Germinal center (tissue), 1 donor: Measurements from ENCODE around the gene GSKIP.

Source experiments
- DNase-seq: peaks from one replicate; pipeline ENCODE4 v3.0.0; 2012; ENCODE audit warnings: mixed read lengths, low spot score

The GSKIP gene

DNA sequence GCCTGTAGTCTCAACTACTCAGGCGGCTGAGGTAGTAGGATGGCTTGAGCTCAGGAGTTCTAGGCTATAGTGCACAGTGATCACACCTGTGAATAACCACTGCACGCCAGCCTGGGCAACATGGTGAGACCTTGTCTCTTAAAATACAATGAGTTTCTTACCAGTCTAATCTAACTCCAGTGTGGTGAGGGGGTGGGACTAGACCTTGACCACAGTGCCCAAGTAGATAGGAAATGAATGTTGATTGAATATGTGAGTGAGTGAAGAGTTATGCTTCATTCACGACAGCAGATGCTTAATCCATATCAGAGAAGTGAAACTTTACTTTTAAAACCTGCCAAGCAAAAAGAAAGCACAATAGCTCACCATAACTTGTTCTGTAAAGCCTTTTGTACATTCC is 17.4 kb downstream of the GSKIP start:
- DNase-seq, result no peak

- DNase-seq, result no peak
These were observed 20.1 kb downstream of the GSKIP start for GRCh38 chr14:96383445-96383844.

DNA sequence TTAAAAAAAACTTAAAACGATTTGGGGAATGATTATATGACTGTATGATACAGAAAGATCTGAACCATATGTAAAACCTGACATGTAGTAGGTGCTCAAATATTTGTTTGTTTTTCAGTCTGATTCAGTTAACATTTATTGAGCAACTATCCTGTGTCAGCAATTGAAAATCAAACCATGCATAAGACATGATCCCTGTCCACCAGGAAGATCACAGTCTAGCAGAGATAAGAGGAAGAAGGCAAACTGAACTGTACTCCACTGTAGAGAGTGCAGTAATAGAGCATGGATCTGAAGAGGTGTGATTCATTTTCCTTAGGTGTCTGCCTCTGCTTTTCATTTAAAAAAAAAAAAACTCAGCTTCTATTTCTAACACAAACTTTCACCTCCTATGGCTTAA is 20.7 kb downstream of the GSKIP start:
- no peak for DNase-seq

DNA sequence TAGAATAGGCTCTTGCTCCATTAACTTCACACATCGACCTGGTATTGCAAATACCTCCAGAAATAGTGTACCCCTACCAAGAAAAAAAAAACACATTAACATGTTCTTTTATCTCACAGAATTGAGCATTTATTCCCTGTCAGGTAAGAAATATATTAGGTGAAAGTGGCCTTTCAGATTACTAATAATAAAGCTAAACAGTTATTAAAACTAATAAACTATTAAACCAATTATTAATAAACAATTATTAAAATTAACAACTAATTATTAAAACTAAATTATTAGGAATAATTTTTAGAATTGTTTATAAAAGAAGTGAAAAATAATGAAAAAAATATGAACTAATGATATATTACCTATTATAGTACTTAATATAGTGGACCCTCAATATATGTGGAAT is 21.4 kb downstream of the GSKIP start:
- DNase-seq, result no peak

- DNase-seq, result no peak
These were observed 22.1 kb downstream of the GSKIP start for GRCh38 chr14:96385385-96385784.

GRCh38 chr14:96390965-96391292 is 27.6 kb downstream of the GSKIP start:
- DNase-seq, result no peak

GRCh38 chr14:96391293-96392118 is 28.2 kb downstream of the GSKIP start:
- peak; percentile 99 for DNase-seq

- DNase-seq, result no peak
These were observed 29.9 kb downstream of the GSKIP start for GRCh38 chr14:96393071-96393691.

DNA sequence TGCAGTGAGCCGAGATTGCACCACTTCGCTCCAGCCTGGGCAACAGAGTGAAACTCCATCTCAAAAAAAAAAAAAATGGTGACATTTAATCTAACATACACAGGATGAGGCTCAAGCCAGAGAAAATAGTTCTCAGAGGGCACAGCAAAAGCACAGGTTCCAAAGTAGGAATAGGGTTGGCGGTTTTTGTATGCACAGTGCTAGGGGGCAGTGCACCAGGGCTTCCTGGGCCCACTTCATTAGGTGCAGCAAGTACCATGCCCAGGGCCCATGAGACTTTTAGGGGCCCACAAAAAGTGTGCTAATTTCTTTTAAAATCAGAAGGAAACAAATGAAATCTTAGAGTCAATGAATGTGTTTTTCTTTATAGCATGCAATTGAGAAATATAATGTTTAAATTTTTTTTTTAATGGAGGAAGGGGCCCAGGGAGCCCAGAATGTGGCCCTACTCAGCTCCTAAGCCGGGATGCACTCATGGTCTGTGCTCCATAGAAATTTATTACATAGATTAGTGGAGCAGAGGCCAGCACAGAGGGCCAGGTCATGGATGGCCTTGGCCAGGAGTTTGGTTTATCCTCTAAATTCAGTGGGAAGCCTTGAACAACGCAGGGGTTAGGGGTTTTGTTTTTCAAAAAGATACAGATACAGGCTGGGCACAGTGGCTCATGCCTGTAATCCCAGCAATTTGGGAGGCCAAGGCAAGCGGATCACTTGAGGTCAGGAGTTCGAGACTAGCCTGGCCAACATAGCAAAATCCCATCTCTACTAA is 30.9 kb downstream of the GSKIP start:
- DNase-seq, result no peak

- DNase-seq, result no peak
These were observed 35.1 kb downstream of the GSKIP start for GRCh38 chr14:96398432-96398831.

DNA sequence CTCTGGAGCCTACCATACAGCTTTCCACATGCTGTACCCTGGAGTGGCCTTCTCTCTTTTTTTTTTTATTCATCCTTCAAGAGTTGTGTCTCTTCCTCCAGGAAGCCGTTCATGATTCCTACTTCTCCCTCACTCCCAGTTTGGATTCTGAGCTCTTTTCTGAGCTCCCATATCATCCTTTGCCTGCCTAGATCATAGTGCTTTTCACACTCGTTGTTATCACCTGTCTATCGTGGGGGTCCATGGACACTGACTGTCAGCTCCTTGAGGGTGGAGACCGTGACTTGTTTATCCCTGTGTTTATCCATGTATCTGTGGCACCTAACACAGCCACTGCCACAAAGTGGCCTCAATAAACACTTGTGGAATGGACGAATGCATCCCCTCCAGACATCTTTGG is 35.6 kb downstream of the GSKIP start:
- DNase-seq, result no peak

GRCh38 chr14:96399405-96399804 is 36.1 kb downstream of the GSKIP start:
- DNase-seq, result no peak

- DNase-seq, result no peak
These were observed 37.2 kb downstream of the GSKIP start for GRCh38 chr14:96400495-96400894.

- DNase-seq, result no peak
These were observed 40.1 kb downstream of the GSKIP start for GRCh38 chr14:96403409-96403808.

GRCh38 chr14:96405677-96406076 is 42.4 kb downstream of the GSKIP start:
- no peak for DNase-seq

- DNase-seq, result no peak
These were observed 44.7 kb downstream of the GSKIP start for GRCh38 chr14:96407935-96408570.

DNA sequence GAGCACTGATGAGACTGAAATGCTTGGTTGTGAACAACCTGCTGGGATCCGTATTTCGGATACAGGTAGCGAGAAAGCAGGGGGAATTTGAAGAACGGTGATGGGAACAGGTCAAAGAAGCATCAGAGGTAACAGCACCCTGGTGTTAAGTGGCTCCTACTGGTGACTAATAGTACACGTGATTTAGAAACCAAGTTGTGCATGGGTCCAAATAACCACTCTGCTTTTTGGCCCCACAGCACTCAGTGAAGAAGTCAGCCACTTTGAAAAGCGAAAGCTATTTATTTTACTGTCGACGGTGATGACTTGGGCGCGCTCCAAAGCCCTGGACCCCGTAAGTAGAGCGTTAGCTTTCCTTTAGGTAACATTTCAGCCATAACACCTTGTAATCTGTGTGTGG is 45.3 kb downstream of the GSKIP start:
- no peak for DNase-seq

DNA sequence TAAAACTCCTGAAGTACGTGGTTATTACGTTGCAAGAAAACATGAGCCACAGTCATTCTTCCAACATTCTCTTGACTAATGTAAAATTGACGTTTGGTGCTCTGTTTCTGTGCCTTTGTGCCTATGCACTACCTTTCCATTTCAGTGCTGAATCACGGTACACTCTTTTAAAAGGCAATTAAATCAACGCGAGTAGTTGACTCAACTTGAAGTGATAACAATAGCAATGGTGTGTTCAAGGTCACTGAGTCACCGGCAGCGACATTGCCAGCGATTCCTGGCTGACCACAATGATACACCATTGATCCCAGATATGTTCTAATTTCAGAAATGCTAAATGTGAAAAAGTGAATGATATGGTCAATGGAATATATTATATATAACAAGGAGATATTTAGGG is 46.4 kb downstream of the GSKIP start:
- DNase-seq, result no peak

GRCh38 chr14:96410119-96410518 is 46.8 kb downstream of the GSKIP start:
- no peak for DNase-seq

DNA sequence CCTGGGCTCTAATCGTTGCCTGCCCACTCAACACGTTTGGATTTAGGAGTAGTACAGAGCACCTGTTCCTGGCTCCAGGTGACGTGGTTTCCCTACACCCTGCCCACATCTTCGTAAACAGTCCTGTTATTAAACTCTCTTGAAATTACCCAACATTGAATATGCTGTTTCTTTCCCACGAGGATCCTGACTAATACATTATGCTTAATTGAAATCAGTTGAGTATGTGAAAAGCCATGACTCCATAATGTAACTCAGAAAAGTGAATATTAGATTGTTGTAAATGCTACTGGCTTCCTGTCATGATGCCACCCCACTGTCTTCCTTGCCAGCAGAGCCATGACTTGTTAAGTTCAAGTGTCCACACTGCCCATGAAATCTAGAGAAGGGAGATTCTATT is 50.2 kb downstream of the GSKIP start:
- no peak for DNase-seq

DNA sequence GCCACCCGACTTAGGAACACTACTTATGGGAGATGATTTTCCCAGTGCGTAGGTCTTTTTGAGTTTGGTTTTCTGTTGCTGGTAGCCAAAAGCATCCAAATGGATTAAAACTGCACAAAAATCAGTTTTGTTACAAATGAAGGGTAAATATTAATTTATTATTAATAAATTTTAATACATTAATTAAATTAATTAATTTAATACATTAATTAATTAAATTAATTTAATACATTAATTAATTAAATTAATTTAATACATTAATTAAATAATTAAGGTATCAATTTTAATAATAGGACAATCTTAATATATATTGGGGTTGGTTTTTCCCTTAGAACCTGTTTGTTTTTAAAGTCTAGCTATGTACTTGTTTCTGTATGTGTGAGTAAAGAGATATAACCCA is 52.2 kb downstream of the GSKIP start:
- no peak for DNase-seq

GRCh38 chr14:96416292-96416691 is 53.0 kb downstream of the GSKIP start:
- DNase-seq, result no peak

DNA sequence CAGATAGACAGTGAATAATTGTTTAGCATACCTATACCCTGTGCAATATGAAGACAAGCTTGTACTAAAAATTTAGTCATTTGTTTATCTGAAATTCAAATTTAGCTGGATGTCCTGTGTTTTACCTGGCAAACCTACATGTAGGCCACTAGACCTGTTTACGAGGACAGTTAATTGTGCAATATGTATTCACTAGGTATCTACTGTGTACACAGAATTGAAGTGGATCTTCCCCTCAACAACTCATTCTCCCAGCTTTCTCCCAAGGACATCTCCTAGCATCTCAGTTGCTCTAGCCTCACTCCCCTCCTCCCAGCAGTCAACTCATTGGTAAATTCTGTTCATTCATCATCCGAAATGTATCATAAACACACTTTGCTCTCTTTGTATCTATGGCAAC is 53.9 kb downstream of the GSKIP start:
- no peak for DNase-seq
